GM12891 (cell line): ENCODE measurements around the gene CLCN2.

Source experiments
- DNase-seq: peaks from one replicate; pipeline ENCODE4 v3.0.0; 2011; ENCODE audit warnings: low spot score; ENCODE audit not compliant: insufficient read length
- FAIRE-seq: peaks from 2 replicates; lab custom pipeline; 2011; peaks lifted over from hg19 to GRCh38; lab: Jason Lieb, UNC
- PAX5 ChIP-seq: IDR thresholded peaks from 2 replicates; pipeline ENCODE4 v1.6.1; 2011; ENCODE audit warnings: low read length, moderate library complexity, mild to moderate bottlenecking; ENCODE audit not compliant: insufficient read depth, severe bottlenecking
- POLR2A ChIP-seq: IDR thresholded peaks from 2 replicates; pipeline ENCODE4 v1.6.1; 2011; ENCODE audit warnings: low read depth, low read length, control low read depth
- POLR2AphosphoS5 ChIP-seq: IDR thresholded peaks from 2 replicates; pipeline ENCODE4 v1.6.1; 2011; ENCODE audit warnings: low read depth, low read length, control low read depth
- POU2F2 ChIP-seq: IDR thresholded peaks from 2 replicates; pipeline ENCODE4 v1.6.1; 2011; ENCODE audit warnings: low read depth, mild to moderate bottlenecking, control low read depth, low read length, moderate library complexity
- SPI1 ChIP-seq: IDR thresholded peaks from 2 replicates; pipeline ENCODE4 v1.6.1; 2011; ENCODE audit warnings: low read depth, low read length, control low read depth
- TAF1 ChIP-seq: IDR thresholded peaks from 2 replicates; pipeline ENCODE4 v1.6.1; 2011; ENCODE audit warnings: low read depth, low read length, control low read depth

CLCN2 gene

GRCh38 chr3:184298759-184299487 is 62.5 kb downstream of the CLCN2 start, which contains the start of gene PSMD2:
Gene PSMD2 (plus strand): TSS chr3:184299241. CDS start chr3:184299267, 26 bp downstream.
- FAIRE-seq (peak; percentile 94), DNase-seq (peak; percentile 96)
- TF ChIP-seq TAF1 (peak; percentile 75), PAX5 (no peak), POLR2A (peak; percentile 60), POLR2AphosphoS5 (peak; percentile 70), POU2F2 (no peak), SPI1 (no peak)

GRCh38 chr3:184296616-184297015 is 64.8 kb downstream of the CLCN2 start:
- DNase-seq, result no peak
- no peak for FAIRE-seq
- TF ChIP-seq SPI1, result no peak
- no peak for TF ChIP-seq POU2F2
- TF ChIP-seq PAX5, result no peak
- no peak for TF ChIP-seq POLR2AphosphoS5
- TF ChIP-seq POLR2A, result no peak
